H1 (cell line): Measurements from ENCODE around the gene CCDC136. TPM values are rescaled to one million over a fixed set of nuclear protein-coding genes. Genes with fewer than 3 reads are reported as not detected.

ENCODE experiments used
- CTCF ChIA-PET: fragments of 300-600 bp; sonication (Branson Sonifier 250); formaldehyde crosslinking; loops from one replicate; lab custom pipeline; 2021; ENCODE audit not compliant: partially characterized antibody; lab: Charles Lee
- POLR2A ChIA-PET: fragments of 300-600 bp; sonication (Branson Sonifier 250); formaldehyde crosslinking; loops from one replicate; lab custom pipeline; 2021; ENCODE audit warnings: inconsistent platforms; ENCODE audit not compliant: partially characterized antibody; lab: Charles Lee
- DNase-seq, 2 experiments: peaks; one replicate each; pipeline versions ENCODE4 v3.0.0 to v3.0.0-alpha.2; 2010 to 2022; ENCODE audit warnings: low spot score in 2 of 2, low read depth in 1 of 2, mixed read lengths in 1 of 2
- FAIRE-seq: peaks from 2 replicates; lab custom pipeline; 2011; peaks lifted over from hg19 to GRCh38; lab: Jason Lieb, UNC
- H2AFZ ChIP-seq: 2 replicates; pipeline ENCODE4 v1.8.1; 2012; ENCODE audit warnings: low read length, inconsistent platforms
- H2AK5ac ChIP-seq: 2 replicates; pipeline ENCODE4 v1.6.1; 2013; ENCODE audit warnings: low read depth, low read length
- H2BK120ac ChIP-seq: replicated peaks from 2 replicates; pipeline ENCODE3; 2013; ENCODE audit warnings: low read depth, low read length, inconsistent platforms
- H2BK12ac ChIP-seq: 2 replicates; pipeline ENCODE4 v1.6.1; 2013; ENCODE audit warnings: low read depth, low read length
- H2BK15ac ChIP-seq: 2 replicates; pipeline ENCODE4 v1.6.1; 2013; ENCODE audit warnings: low read length
- H2BK20ac ChIP-seq: 2 replicates; pipeline ENCODE4 v1.6.1; 2013; ENCODE audit warnings: low read length
- H2BK5ac ChIP-seq: 2 replicates; pipeline ENCODE4 v1.6.1; 2013; ENCODE audit warnings: low read depth, low read length
- H3K14ac ChIP-seq: 2 replicates; pipeline ENCODE4 v1.6.1; 2013; ENCODE audit warnings: inconsistent platforms; ENCODE audit not compliant: insufficient read length
- H3K18ac ChIP-seq: 2 replicates; pipeline ENCODE4 v1.6.1; 2013; ENCODE audit warnings: low read length; ENCODE audit errors: extremely low read depth
- H3K23ac ChIP-seq: 2 replicates; pipeline ENCODE4 v1.6.1; 2013; ENCODE audit warnings: inconsistent platforms; ENCODE audit not compliant: insufficient read length
- H3K23me2 ChIP-seq: 2 replicates; pipeline ENCODE4 v1.6.1; 2013; ENCODE audit warnings: low read depth, low read length
- H3K27ac ChIP-seq: 2 replicates; pipeline ENCODE4 v1.6.1; 2011; ENCODE audit warnings: low read depth, low read length, inconsistent platforms
- H3K27me3 ChIP-seq, 4 experiments: replicated peaks in 1 of 4; 1 replicate in 1 of 4; 2 replicates in 3 of 4; pipeline versions ENCODE4 v1.6.1 to v1.8.1; 2011 to 2013; ENCODE audit warnings: low read length in 3 of 4, mild to moderate bottlenecking in 3 of 4, inconsistent platforms in 2 of 4, mixed read lengths in 2 of 4, moderate library complexity in 1 of 4; ENCODE audit not compliant: control insufficient read depth in 3 of 4, insufficient read depth in 3 of 4; ENCODE audit errors: extremely low read depth in 1 of 4
- H3K36me3 ChIP-seq, 4 experiments: 2 replicates each; pipeline versions ENCODE4 v1.6.1 to v1.8.1; 2011 to 2013; ENCODE audit warnings: mild to moderate bottlenecking in 4 of 4, low read length in 3 of 4, moderate library complexity in 2 of 4, control low read depth in 1 of 4, inconsistent platforms in 1 of 4; ENCODE audit not compliant: insufficient read depth in 4 of 4, control insufficient read depth in 2 of 4
- H3K4ac ChIP-seq: replicated peaks from 2 replicates; pipeline ENCODE3; 2013; ENCODE audit warnings: low read length, low read depth, mixed read lengths, inconsistent platforms; ENCODE audit not compliant: insufficient read length
- H3K4me1 ChIP-seq, 4 experiments: replicated peaks in 1 of 4; 1 replicate in 1 of 4; 2 replicates in 3 of 4; pipeline versions ENCODE4 v1.6.1 to v1.8.1; 2011 to 2013; ENCODE audit warnings: low read length in 3 of 4, inconsistent platforms in 2 of 4, mixed read lengths in 1 of 4; ENCODE audit not compliant: insufficient read depth in 4 of 4, control insufficient read depth in 3 of 4
- H3K4me2 ChIP-seq, 2 experiments: 2 replicates each; pipeline versions ENCODE4 v1.6.1 to v1.8.1; 2011 to 2013; ENCODE audit warnings: low read depth in 2 of 2, low read length in 2 of 2, control low read depth in 1 of 2, inconsistent platforms in 1 of 2, mild to moderate bottlenecking in 1 of 2; ENCODE audit not compliant: insufficient read depth in 1 of 2
- H3K4me3 ChIP-seq, 4 experiments: fragments of 200-600, 300-600 bp in 1 of 4; sonication (generic), shearing (Covaris generic), sonication (Bioruptor Twin) in 1 of 4; 2 replicates each; pipeline versions ENCODE4 v1.5.1 to v1.8.1; 2011 to 2016; ENCODE audit warnings: low read length in 4 of 4, low read depth in 3 of 4, control low read depth in 2 of 4, inconsistent platforms in 2 of 4, mild to moderate bottlenecking in 2 of 4, mixed read lengths in 1 of 4, moderate library complexity in 1 of 4; ENCODE audit not compliant: insufficient read depth in 2 of 4; ENCODE audit errors: extremely low read depth in 1 of 4
- H3K56ac ChIP-seq: replicated peaks from 2 replicates; pipeline ENCODE3; 2013; ENCODE audit warnings: low read depth, mild to moderate bottlenecking, mixed read lengths, low read length, inconsistent platforms; ENCODE audit not compliant: insufficient read length
- H3K79me1 ChIP-seq: 2 replicates; pipeline ENCODE4 v1.6.1; 2013; ENCODE audit warnings: low read depth, low read length, control low read depth
- H3K79me2 ChIP-seq, 2 experiments: 2 replicates each; pipeline versions ENCODE4 v1.6.1 to v1.8.1; 2012 to 2013; ENCODE audit warnings: low read length in 2 of 2, mild to moderate bottlenecking in 2 of 2, inconsistent platforms in 1 of 2; ENCODE audit not compliant: insufficient read depth in 2 of 2, control insufficient read depth in 1 of 2
- H3K9ac ChIP-seq, 4 experiments: replicated peaks in 1 of 4; 1 replicate in 1 of 4; 2 replicates in 3 of 4; pipeline versions ENCODE4 v1.6.1 to v1.8.1; 2011 to 2013; ENCODE audit warnings: low read depth in 3 of 4, low read length in 3 of 4, control low read depth in 2 of 4, mild to moderate bottlenecking in 2 of 4, moderate library complexity in 2 of 4, inconsistent platforms in 1 of 4; ENCODE audit errors: extremely low read depth in 1 of 4
- H3K9me3 ChIP-seq, 2 experiments: 2 replicates each; pipeline versions ENCODE4 v1.6.1 to v1.8.1; 2012 to 2013; ENCODE audit warnings: mild to moderate bottlenecking in 2 of 2, moderate library complexity in 2 of 2, control low read depth in 1 of 2, inconsistent platforms in 1 of 2, low read depth in 1 of 2, low read length in 1 of 2, mixed read lengths in 1 of 2; ENCODE audit not compliant: insufficient read depth in 2 of 2
- H4K20me1 ChIP-seq, 2 experiments: replicated peaks in 1 of 2; 2 replicates each; pipeline versions ENCODE3 to v1.8.1; 2011 to 2013; ENCODE audit warnings: inconsistent platforms in 2 of 2, low read length in 2 of 2, mild to moderate bottlenecking in 1 of 2; ENCODE audit not compliant: insufficient read depth in 2 of 2, control insufficient read depth in 1 of 2
- H4K5ac ChIP-seq: 2 replicates; pipeline ENCODE4 v1.6.1; 2013; ENCODE audit warnings: low read length, low read depth, mixed read lengths, inconsistent platforms; ENCODE audit not compliant: insufficient read length
- H4K8ac ChIP-seq: 2 replicates; pipeline ENCODE4 v1.8.0; 2013; ENCODE audit warnings: mild to moderate bottlenecking, moderate library complexity, low read length, inconsistent platforms; ENCODE audit not compliant: insufficient read depth; ENCODE audit errors: extremely low read depth
- H4K91ac ChIP-seq: replicated peaks from 2 replicates; pipeline ENCODE3; 2013; ENCODE audit warnings: low read length, mixed read lengths, inconsistent platforms; ENCODE audit not compliant: insufficient read length
- ATF3 ChIP-seq: IDR thresholded peaks from 2 replicates; pipeline ENCODE4 v1.6.1; 2011; ENCODE audit warnings: low read depth, mild to moderate bottlenecking, low read length; ENCODE audit not compliant: insufficient read depth
- CBX8 ChIP-seq: fragments of 300-800, 300-1000 bp; sonication (generic); IDR thresholded peaks from 2 replicates; pipeline ENCODE4 v1.7.1; 2016; ENCODE audit warnings: low read depth, low read length, borderline replicate concordance
- CHD1 ChIP-seq: IDR thresholded peaks from 2 replicates; pipeline ENCODE4 v1.6.1; 2012; ENCODE audit warnings: low read depth, low read length, improper control_type of control experiment
- CHD2 ChIP-seq: IDR thresholded peaks from 2 replicates; pipeline ENCODE4 v1.6.1; 2012; ENCODE audit warnings: low read length, improper control_type of control experiment
- CTBP2 ChIP-seq: IDR thresholded peaks from 2 replicates; pipeline ENCODE4 v1.7.0; 2011; ENCODE audit warnings: borderline replicate concordance, mild to moderate bottlenecking, moderate library complexity, mixed read lengths, low read length; ENCODE audit not compliant: insufficient read depth, insufficient read length
- NRF1 ChIP-seq: IDR thresholded peaks from 2 replicates; pipeline ENCODE4 v1.6.1; 2011; ENCODE audit warnings: mild to moderate bottlenecking, low read depth, low read length, improper control_type of control experiment
- SP1 ChIP-seq: IDR thresholded peaks from 2 replicates; pipeline ENCODE4 v1.6.1; 2011; ENCODE audit warnings: low read depth, low read length
- YY1 ChIP-seq: IDR thresholded peaks from 2 replicates; pipeline ENCODE4 v1.6.1; 2011; ENCODE audit warnings: low read depth, mild to moderate bottlenecking, low read length
- ZNF274 ChIP-seq: IDR thresholded peaks from 2 replicates; pipeline ENCODE4 v1.7.0; 2012; ENCODE audit warnings: low read length, borderline replicate concordance; ENCODE audit errors: extremely low read depth
- WGBS, 2 experiments: shearing (Covaris generic) in 1 of 2; methylation state at CpG; one replicate each; pipeline versions ENCODE4 v1.1.6 to v1.1.7; 2013 to 2015; ENCODE audit warnings: low lambda C conversion rate in 2 of 2, mixed read lengths in 2 of 2, inconsistent platforms in 1 of 2, low coverage in 1 of 2, missing lambda C conversion rate in 1 of 2; ENCODE audit not compliant: insufficient replicate concordance in 2 of 2, insufficient coverage in 1 of 2, insufficient read length in 1 of 2; ENCODE audit errors: extremely low coverage in 1 of 2, missing lambda C conversion rate in 1 of 2; 5-methylcytosine and 5-hydroxymethylcytosine counted together
- polyA plus RNA-seq, 7 experiments: library from polyadenylated mRNA; depleted of rRNA in 3 of 7; stranded (reverse) in 5 of 7; unstranded in 2 of 7; fragments of >200 nt in 5 of 7; fragments of 200-250 nt in 2 of 7; gene quantifications; 1 replicate in 5 of 7; 2 replicates in 1 of 7; 4 replicates in 1 of 7; pipeline versions ENCODE4 v1.2.1 to v1.2.3, GENCODE V29; 2011 to 2013; ENCODE audit warnings: missing spikeins in 2 of 7, mixed read lengths in 2 of 7
- total RNA-seq: library from RNA; stranded (reverse); fragmentation: NEBNext Ultra II Directional; extraction: Animal tissue kit (Norgen Biotek cat#: 25700); gene quantifications from 2 replicates; pipeline ENCODE4 v1.2.1, GENCODE V29; 2021

CCDC136 gene
- total and polyA plus RNA-seq, 2 of the 8 experiments (the other 6 are each of a cell fraction or from before 2014, with no cell fraction given) = 35.6 to 47.7 TPM

GRCh38 chr7:128778946-128779345, 12.8 kb upstream of the CCDC136 start:
- Histone ChIP-seq H3K27ac (no peak overlapping the region), H3K9me3 (peaks cover 0 to 4% of the 10 kb centered on the region in 2 experiments; a peak in 2 of 4 replicates), H3K36me3 (0 out of 8 replicates have a peak, but pooled peaks cover 0 to 2% (median 0%) of the 10 kb centered on the region in 4 experiments), H3K14ac (no peak overlapping the region), H3K18ac (no peak overlapping the region), H2BK5ac (no peak overlapping the region), H4K91ac (no peak overlapping the region), H4K8ac (no peak overlapping the region), H2BK120ac (no peak overlapping the region)
- DNase-seq = no peak
- WGBS, 2 experiments = 90% methylated on average over 5 of the region's 5 CpGs; no CpG with 5 or more reads in 1 of the 2 experiments
- no peak for TF ChIP-seq CHD2
- TF ChIP-seq NRF1 = no peak
- TF ChIP-seq SP1 = no peak
- TF ChIP-seq ZNF274 = no peak
- no peak for TF ChIP-seq CTBP2
- TF ChIP-seq ATF3 = no peak
- TF ChIP-seq CBX8 = no peak
- no peak for TF ChIP-seq YY1
- TF ChIP-seq CHD1 = no peak
- TF ChIP-seq, all 59 proteins: peak for 0
- Histone ChIP-seq H3K27me3 (no peaks in the 10 kb centered on the region), H4K20me1 (no peaks in the 10 kb centered on the region), H3K23me2 (peaks cover 4% of the 10 kb centered on the region; the same call in 1 of the 2 replicates), H3K23ac (no peak overlapping the region), H4K5ac (no peak overlapping the region), H2AK5ac (no peak overlapping the region), H2BK12ac (no peak overlapping the region), H3K4me3 (no peak overlapping the region), H2AFZ (no peak overlapping the region), H3K4me2 (no peak overlapping the region), H3K56ac (no peak overlapping the region), H2BK20ac (no peak overlapping the region), H3K4ac (no peak overlapping the region), H3K4me1 (peaks cover 0 to 3% (median 1%) of the 10 kb centered on the region in 4 experiments; a peak in 4 of 7 replicates), H3K9ac (no peak overlapping the region), H2BK15ac (no peak overlapping the region), H3K79me2 (no peaks in the 10 kb centered on the region), H3K79me1 (no peaks in the 10 kb centered on the region)
- CTCF ChIA-PET = interaction anchor here (0.6 to 1.4 kb wide), 3 partner anchors 34 to 101 kb away, joined by 3 to 4 read pairs (median 3); no protein-coding TSS in a partner anchor
- POLR2A ChIA-PET = interaction anchor here (1.5 kb wide), 1 partner anchor 8 kb away, joined by 4 read pairs; no protein-coding TSS in a partner anchor
- no peak for FAIRE-seq
